Esophagus muscularis mucosa (tissue), 3 donors: ENCODE measurements around the gene SOST.

ENCODE experiments used
- CTCF ChIP-seq, 3 experiments: fragments of 200-600 bp in 2 of 3; fragments of 450-650 bp in 1 of 3; sonication (generic) in 2 of 3; IDR thresholded peaks; one replicate each; pipeline ENCODE4 v1.5.1; 2017 to 2019; ENCODE audit warnings: antibody characterized with exemption in 3 of 3, mild to moderate bottlenecking in 2 of 3, moderate library complexity in 1 of 3
- POLR2A ChIP-seq: fragments of 450-650 bp; IDR thresholded peaks from one replicate; pipeline ENCODE4 v1.6.1; 2017; ENCODE audit warnings: antibody characterized with exemption, moderate library complexity, mild to moderate bottlenecking, low read depth
- POLR2AphosphoS5 ChIP-seq, 2 donors: sonication (generic); formaldehyde crosslinking; IDR thresholded peaks; one replicate each; pipeline ENCODE4 v1.6.1; 2017; ENCODE audit warnings: antibody characterized with exemption in 2 of 2

DNA sequence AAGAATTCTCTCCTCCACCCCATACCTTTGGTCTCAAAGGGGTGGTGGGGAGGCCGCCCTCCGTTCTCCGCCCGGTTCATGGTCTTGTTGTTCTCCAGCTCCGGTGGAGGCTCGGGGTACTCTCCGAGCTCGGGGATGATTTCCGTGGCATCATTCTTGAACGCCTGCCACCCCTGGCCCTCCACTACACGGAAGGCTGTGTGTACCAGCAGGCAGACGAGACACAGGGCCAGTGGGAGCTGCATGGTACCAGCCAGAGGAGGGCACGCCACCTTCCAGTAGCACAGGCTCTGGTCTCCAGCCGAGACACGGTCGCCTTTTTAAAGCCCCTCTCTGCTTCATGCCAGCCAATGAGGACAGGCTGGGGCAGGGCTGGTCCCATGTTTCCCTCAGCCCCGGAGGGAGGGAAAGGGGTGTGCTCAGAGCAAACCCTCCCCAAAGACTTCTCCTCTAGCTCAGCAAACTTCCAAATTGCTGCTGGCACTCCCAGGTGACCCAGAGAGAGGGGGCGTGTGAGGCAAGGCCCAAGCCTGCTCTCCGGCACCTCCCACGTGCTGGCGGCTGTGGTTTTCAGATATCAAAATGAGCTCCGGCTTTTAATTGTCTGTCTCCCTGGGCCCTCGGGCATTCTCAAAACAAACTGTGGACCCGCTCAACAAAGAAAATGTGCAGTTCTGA, at the start of gene SOST:
- TF ChIP-seq POLR2AphosphoS5 (IDR thresholded peaks at IDR 0.05): no peak
- TF ChIP-seq CTCF (IDR thresholded peaks at IDR 0.05): no peak
- no peak for TF ChIP-seq POLR2A
